Pancreas (tissue), 10 donors: Measurements from ENCODE around the gene PTGER1. TPM values are rescaled to one million over a fixed set of nuclear protein-coding genes. Genes with fewer than 3 reads are reported as not detected.

Experiments
- ATAC-seq, 4 donors: fragments of 200-7000 bp; cut with Tn5 transposase; one replicate each; pipeline versions ENCODE4 v1.8.0 to v1.9.1; 2020; ENCODE audit warnings: mild to moderate bottlenecking in 4 of 4, moderate library complexity in 4 of 4
- DNase-seq, 6 donors: peaks; one replicate each; pipeline ENCODE4 v3.0.0-alpha.2; 2020
- FAIRE-seq: peaks from 2 replicates; lab custom pipeline; 2012; peaks lifted over from hg19 to GRCh38; lab: Jason Lieb, UNC
- H3K27ac ChIP-seq, 4 donors: fragments of 200-600 bp; sonication (generic); 1 replicate in 3 of 4; 2 replicates in 1 of 4; pipeline versions ENCODE4 v1.5.0 to v1.8.0; 2020
- H3K27me3 ChIP-seq, 4 donors: fragments of 200-600 bp; one replicate each; pipeline ENCODE4 v1.8.0; 2021
- H3K36me3 ChIP-seq, 3 donors: fragments of 200-600 bp; sonication (generic) in 1 of 3; one replicate each; pipeline versions ENCODE4 v1.5.0 to v1.8.0; 2020 to 2021
- H3K4me1 ChIP-seq, 3 donors: fragments of 200-600 bp; one replicate each; pipeline ENCODE4 v1.8.0; 2021
- H3K4me3 ChIP-seq, 4 donors: fragments of 200-600 bp; sonication (generic) in 2 of 4; one replicate each; pipeline versions ENCODE4 v1.5.0 to v1.8.0; 2020 to 2021
- H3K9me3 ChIP-seq, 4 donors: fragments of 200-600 bp; one replicate each; pipeline ENCODE4 v1.8.0; 2021
- WGBS, 2 donors: extraction: QIAGEN DNeasy Blood & Tissue Kit; methylation state at CpG; one replicate each; pipeline ENCODE4 v1.1.7; 2013; 5-methylcytosine and 5-hydroxymethylcytosine counted together
- intact Hi-C, 3 donors: fragments of 100-400 bp; cut with DNase I; formaldehyde crosslinking; loops; one replicate each; pipeline versions ENCODE4 v1.11.1 to v1.14.2; 2022
- polyA plus RNA-seq, 2 donors: library from polyadenylated mRNA; stranded (reverse); fragments of 200-250 nt; gene quantifications; one replicate each; pipeline ENCODE4 v1.2.3, GENCODE V29; 2013
- total RNA-seq, 6 donors: library from RNA; stranded (reverse); fragmentation: NEBNext Ultra II Directional in 4 of 6; extraction: Animal tissue kit (Norgen Biotek cat#: 25700) in 4 of 6; gene quantifications; one replicate each; pipeline versions ENCODE4 v1.2.1 to v1.2.4, GENCODE V29; 2021 to 2023
- TF ChIP-seq, protein P1 (sequence below), 4 donors: fragments of 200-600 bp; sonication (generic) in 3 of 4; IDR thresholded peaks; one replicate each; pipeline versions ENCODE4 v1.5.0 to v1.8.0; 2021; ENCODE audit warnings: antibody characterized with exemption in 4 of 4
- donor health status: healthy with polysubstance abuse.
- donor health status: DM: no; HTN: no; CAD: no; lungs with moderate emphysema.
- donor health status: DM: no; HTN: no; CAD: no.
- donor health status: control.
- donor health status: control.
- donor health status: Bipolar disorder and iron deficiency.
- donor health status: DM: yes; HTN: yes; CAD: no.
- donor health status: DM: no; HTN: no; CAD: no.
- donor health status: DM: no; HTN: no; CAD: no.
- donor health status: DM: yes; HTN: yes; CAD: no.

Gene PTGER1
- total and polyA plus RNA-seq, 8 donors = 0.12 to 0.61 (median 0.28) TPM; not detected in 1

GRCh38 chr19:14450876-14451275 lies 24.3 kb downstream of the PTGER1 start:
- no peak for ATAC-seq
- TF ChIP-seq, protein P1, sequence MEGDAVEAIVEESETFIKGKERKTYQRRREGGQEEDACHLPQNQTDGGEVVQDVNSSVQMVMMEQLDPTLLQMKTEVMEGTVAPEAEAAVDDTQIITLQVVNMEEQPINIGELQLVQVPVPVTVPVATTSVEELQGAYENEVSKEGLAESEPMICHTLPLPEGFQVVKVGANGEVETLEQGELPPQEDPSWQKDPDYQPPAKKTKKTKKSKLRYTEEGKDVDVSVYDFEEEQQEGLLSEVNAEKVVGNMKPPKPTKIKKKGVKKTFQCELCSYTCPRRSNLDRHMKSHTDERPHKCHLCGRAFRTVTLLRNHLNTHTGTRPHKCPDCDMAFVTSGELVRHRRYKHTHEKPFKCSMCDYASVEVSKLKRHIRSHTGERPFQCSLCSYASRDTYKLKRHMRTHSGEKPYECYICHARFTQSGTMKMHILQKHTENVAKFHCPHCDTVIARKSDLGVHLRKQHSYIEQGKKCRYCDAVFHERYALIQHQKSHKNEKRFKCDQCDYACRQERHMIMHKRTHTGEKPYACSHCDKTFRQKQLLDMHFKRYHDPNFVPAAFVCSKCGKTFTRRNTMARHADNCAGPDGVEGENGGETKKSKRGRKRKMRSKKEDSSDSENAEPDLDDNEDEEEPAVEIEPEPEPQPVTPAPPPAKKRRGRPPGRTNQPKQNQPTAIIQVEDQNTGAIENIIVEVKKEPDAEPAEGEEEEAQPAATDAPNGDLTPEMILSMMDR (IDR thresholded peaks at IDR 0.05) = no peak
- no peak for FAIRE-seq
- WGBS, 2 donors = 96 to 98% methylated on average over 9 to 19 of the region's 19 CpGs
- H3K27ac ChIP-seq = no peak overlapping the region
- no peaks in the 10 kb centered on the region for H3K27me3 ChIP-seq
- no peak overlapping the region for H3K4me3 ChIP-seq
- peak in 1 of 6 donors; percentile 42 for DNase-seq
- H3K9me3 ChIP-seq = no peaks in the 10 kb centered on the region
- no peaks in the 10 kb centered on the region for H3K4me1 ChIP-seq
- intact Hi-C loops = no loop called here
- peaks cover 9 to 35% (median 17%) of the 10 kb centered on the region in 3 donors for H3K36me3 ChIP-seq

GRCh38 chr19:14450168-14450874 lies 24.8 kb downstream of the PTGER1 start:
- peak in 2 of 6 donors; percentile 17 to 65 for DNase-seq
- 85% methylated on average over 30 of the region's 30 CpGs for WGBS, 2 donors
- H3K27me3 ChIP-seq = no peaks in the 10 kb centered on the region
- no peaks in the 10 kb centered on the region for H3K4me1 ChIP-seq
- TF ChIP-seq, protein P1 (IDR thresholded peaks at IDR 0.05) = no peak
- H3K9me3 ChIP-seq = no peaks in the 10 kb centered on the region
- FAIRE-seq = no peak
- intact Hi-C loops = no loop called here
- H3K27ac ChIP-seq = no peak overlapping the region
- peaks cover 9 to 36% (median 20%) of the 10 kb centered on the region in 3 donors for H3K36me3 ChIP-seq
- peak in 2 of 4 donors; percentile 20 to 43 for ATAC-seq
- H3K4me3 ChIP-seq = no peak overlapping the region

DNA sequence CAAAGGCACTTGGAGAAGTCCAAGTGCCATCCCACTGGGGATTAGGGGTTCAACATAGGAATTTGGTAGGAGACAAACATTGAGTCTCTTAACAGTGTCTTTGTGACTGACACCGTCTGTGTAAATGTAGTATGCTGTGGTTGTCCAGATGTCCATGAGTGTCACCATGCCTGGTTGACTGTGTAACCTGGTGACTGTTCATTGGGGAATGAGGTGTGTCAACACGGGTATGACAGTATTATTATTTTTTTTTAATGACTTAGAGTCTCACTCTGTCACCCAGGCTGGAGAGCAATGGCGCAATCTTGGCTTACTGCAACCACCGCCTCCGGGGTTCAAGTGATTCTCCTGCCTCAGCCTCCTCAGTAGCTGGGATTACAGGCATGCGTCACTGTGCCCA lies 25.8 kb downstream of the PTGER1 start:
- Histone ChIP-seq H3K27ac (no peak overlapping the region), H3K36me3 (peaks cover 9 to 42% (median 27%) of the 10 kb centered on the region in 3 donors), H3K4me1 (no peaks in the 10 kb centered on the region), H3K9me3 (no peaks in the 10 kb centered on the region), H3K27me3 (no peaks in the 10 kb centered on the region), H3K4me3 (no peak overlapping the region)
- 89 to 90% methylated on average over 6 of the region's 6 CpGs for WGBS, 2 donors
- ATAC-seq (no peak), DNase-seq (no peak), FAIRE-seq (no peak)
- intact Hi-C loops = no loop called here
- TF ChIP-seq, protein P1 (IDR thresholded peaks at IDR 0.05) = no peak

GRCh38 chr19:14446336-14447036 lies 28.7 kb downstream of the PTGER1 start:
- Histone ChIP-seq H3K27ac (no peak overlapping the region), H3K36me3 (peaks cover 5 to 55% (median 39%) of the 10 kb centered on the region in 3 donors), H3K4me3 (no peak overlapping the region), H3K4me1 (no peaks in the 10 kb centered on the region), H3K27me3 (no peaks in the 10 kb centered on the region), H3K9me3 (no peaks in the 10 kb centered on the region)
- intact Hi-C loops = no loop called here
- ATAC-seq = no peak
- TF ChIP-seq, protein P1 (IDR thresholded peaks at IDR 0.05) = no peak
- 96 to 99% methylated on average over 10 of the region's 10 CpGs for WGBS, 2 donors
- no peak for FAIRE-seq
- DNase-seq = peak in 1 of 6 donors; percentile 55
